GM21528 (cell line): ENCODE data around the gene C5orf63.
"Not testable (repeated sequence)": the region's sequence is repeated elsewhere in the genome, so short reads cannot be mapped to it uniquely, and the experiment has no call there.

Experiments used
- ATAC-seq: cut with Tn5 transposase; IDR thresholded peaks from one replicate; pipeline ENCODE4 v1.9.1; 2021; ENCODE audit warnings: mild to moderate bottlenecking, moderate library complexity; ENCODE audit not compliant: unreplicated experiment, low FRiP score

C5orf63 gene

DNA sequence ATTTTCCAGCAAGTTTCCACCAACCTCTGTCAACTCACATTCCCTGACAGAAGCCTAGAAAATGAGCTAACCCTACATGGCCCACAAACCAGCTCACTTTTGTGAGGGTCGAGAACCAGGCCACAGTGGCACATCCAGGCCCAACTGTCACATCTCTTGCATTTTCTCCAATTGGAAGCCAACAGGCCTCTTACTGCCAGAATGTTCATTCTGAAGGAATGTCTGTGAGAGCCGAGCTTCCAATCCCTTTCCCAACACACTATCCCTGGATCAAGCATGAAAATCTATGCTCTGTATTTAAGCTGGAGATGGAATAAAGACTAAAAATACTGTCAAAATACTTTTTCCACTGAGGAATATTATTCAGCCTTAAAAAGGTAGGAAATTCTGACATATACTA, 62.9 kb downstream of the C5orf63 start:
- ATAC-seq: no peak

GRCh38 chr5:127009784-127010183, 63.5 kb downstream of the C5orf63 start:
- ATAC-seq: no peak

DNA sequence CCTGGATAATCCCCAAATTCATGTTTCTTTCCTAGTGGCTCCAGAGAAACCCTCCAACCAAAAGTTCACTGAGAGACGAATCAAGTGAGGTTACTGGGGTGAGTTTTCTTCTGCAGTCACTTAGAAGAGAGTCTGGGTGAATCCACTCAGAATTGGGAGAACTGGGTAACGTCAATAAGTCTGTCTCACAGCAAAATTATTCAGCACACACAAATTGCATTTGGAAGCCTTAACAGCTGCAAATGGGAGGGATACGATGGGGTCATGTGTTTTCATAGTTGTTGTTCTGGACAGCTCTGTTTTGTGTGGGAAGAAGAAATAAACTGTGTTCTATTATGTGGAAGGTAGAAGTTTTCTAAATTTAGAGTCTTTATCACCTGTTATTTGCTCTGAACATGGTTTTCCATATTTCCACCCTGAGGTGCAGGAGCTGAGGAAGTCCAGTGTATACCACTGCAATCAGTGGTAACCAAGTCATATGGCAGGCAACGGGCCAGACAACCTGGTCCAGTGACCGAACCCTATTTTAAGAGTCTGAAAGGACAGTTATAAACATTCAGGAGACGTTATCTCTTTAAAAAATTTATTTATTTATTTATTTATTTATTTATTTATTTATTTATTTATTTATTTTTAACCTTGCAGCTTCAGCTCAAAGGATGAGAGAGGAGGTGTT, 64.9 kb downstream of the C5orf63 start:
- ATAC-seq: no peak

DNA sequence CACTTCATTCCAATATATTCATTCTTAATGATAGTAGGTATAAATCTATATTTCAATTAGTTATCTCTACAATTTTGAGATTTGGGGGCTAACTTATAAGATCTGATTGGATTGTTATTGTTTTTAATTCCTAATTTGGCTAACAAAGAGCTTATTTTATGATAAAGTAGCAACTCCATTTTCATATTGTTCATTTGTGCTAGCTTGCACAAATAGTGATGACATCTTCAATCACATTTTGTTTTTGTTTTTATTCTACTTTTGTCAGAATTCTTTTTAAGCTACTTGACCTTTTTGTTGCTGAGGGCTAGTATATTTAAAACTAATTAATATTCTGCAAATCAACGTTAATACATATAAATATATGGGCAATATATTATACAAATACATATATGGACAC, 65.8 kb downstream of the C5orf63 start:
- ATAC-seq: no peak

DNA sequence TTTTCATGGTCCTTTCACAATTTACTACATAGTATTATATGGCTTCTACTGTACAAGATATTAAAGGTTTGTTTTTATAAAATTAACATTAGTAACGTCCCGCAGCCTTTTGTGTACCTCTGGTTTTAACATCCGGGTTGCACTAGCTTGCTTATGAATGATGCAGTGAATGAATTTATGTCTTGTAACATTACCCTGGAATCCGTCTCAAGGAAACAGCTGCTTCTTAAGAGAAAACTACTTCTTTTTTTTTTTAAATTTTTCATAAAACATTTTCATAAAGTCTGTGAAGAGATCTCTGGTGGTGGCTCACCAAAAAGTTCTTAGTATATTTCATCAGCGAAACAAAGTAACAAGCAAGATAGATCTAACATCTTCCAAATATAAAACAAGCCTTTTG, 66.6 kb downstream of the C5orf63 start:
- ATAC-seq: no peak

GRCh38 chr5:127005282-127005681, 68.0 kb downstream of the C5orf63 start:
- not testable (repeated sequence) for ATAC-seq

- no peak for ATAC-seq
Observed at GRCh38 chr5:127004721-127005120, 68.6 kb downstream of the C5orf63 start.

- no peak for ATAC-seq
Observed at GRCh38 chr5:127003798-127004495, 69.4 kb downstream of the C5orf63 start.

GRCh38 chr5:127002390-127002789, 70.9 kb downstream of the C5orf63 start:
- no peak for ATAC-seq

DNA sequence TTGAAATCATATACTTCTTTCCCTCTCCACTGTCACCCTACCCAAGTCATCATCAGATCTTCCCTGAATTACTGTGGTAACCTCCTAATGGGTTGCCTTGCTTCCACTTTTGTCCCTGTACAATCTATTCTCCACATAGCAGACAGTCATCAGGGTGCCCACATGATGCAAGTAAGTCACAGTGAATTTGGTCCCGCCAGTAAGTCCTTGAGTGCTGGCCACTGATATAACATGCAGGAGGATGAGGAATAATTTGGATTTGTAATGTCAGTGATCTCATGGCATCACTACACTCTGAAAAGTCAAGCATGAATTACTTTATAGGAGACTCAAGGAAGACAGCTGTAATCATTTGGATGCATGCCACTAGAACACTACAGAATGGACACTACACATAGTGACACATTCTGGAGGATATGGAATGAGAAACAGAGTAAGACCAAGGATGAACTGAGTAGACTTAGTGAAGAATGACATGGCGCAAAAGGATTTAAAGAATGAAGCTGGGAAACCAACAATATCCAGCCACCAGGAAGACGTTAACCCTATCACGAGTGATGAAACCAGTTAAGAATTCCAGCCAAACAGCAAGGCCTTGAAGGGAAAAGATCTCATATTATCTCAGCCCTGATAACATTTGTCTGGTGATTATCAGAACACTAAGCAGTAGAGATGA, 71.5 kb downstream of the C5orf63 start:
- ATAC-seq: no peak
